ENCODE results near the gene RETN. TPM values are rescaled to one million over a fixed set of nuclear protein-coding genes. Genes with fewer than 3 reads are reported as not detected.

RETN gene
- total and polyA plus RNA-seq, 2 of the 8 experiments (the other 6 are each of a cell fraction or from before 2014, with no cell fraction given), result not detected

GRCh38 chr19:7718668-7719067 lies 49.8 kb downstream of the RETN start:
- no peak overlapping the region for H2BK15ac ChIP-seq (ENCODE audit: low read length)
- H3K36me3 ChIP-seq (ENCODE audit: control insufficient read depth in 2 of 4, insufficient read depth in 4 of 4, low read length in 3 of 4), result no peaks in the 10 kb centered on the region
- no peak overlapping the region for H2AK5ac ChIP-seq (ENCODE audit: low read depth, low read length)
- no peak overlapping the region for H3K4me2 ChIP-seq (ENCODE audit: insufficient read depth in 1 of 2, low read depth in 2 of 2, low read length in 2 of 2)
- no peak overlapping the region for H3K9ac ChIP-seq (replicated peaks in 1 of 4; ENCODE audit: extremely low read depth in 1 of 4, low read depth in 3 of 4, low read length in 3 of 4)
- no peak overlapping the region for H2AFZ ChIP-seq (ENCODE audit: low read length)
- H3K14ac ChIP-seq (ENCODE audit: insufficient read length), result no peak overlapping the region
- no peaks in the 10 kb centered on the region for H4K20me1 ChIP-seq (replicated peaks in 1 of 2; ENCODE audit: control insufficient read depth in 1 of 2, insufficient read depth in 2 of 2, low read length in 2 of 2)
- no peak overlapping the region for H4K5ac ChIP-seq (ENCODE audit: insufficient read length, low read depth, low read length)
- H4K91ac ChIP-seq (replicated peaks; ENCODE audit: insufficient read length, low read length), result no peak overlapping the region
- no peak overlapping the region for H2BK5ac ChIP-seq (ENCODE audit: low read depth, low read length)
- H3K79me2 ChIP-seq (ENCODE audit: control insufficient read depth in 1 of 2, insufficient read depth in 2 of 2, low read length in 2 of 2), result no peaks in the 10 kb centered on the region
- no peaks in the 10 kb centered on the region for H3K4me1 ChIP-seq (replicated peaks in 1 of 4; ENCODE audit: control insufficient read depth in 3 of 4, insufficient read depth in 4 of 4, low read length in 3 of 4)
- ChIA-PET CTCF (ENCODE audit: partially characterized antibody) (interaction anchor here (0.6 to 0.7 kb wide), 2 partner anchors 30 to 134 kb away, joined by 3 read pairs; no protein-coding TSS in a partner anchor), POLR2A (ENCODE audit: partially characterized antibody) (interaction anchor here (0.9 kb wide), 1 partner anchor 21 kb away, joined by 3 read pairs; no protein-coding TSS in a partner anchor)
- H3K27me3 ChIP-seq (replicated peaks in 1 of 4; ENCODE audit: control insufficient read depth in 3 of 4, extremely low read depth in 1 of 4, insufficient read depth in 3 of 4, low read length in 3 of 4), result no peaks in the 10 kb centered on the region
- no peak overlapping the region for H3K23ac ChIP-seq (ENCODE audit: insufficient read length)
- no peak overlapping the region for H2BK12ac ChIP-seq (ENCODE audit: low read depth, low read length)
- H3K9me3 ChIP-seq (ENCODE audit: insufficient read depth in 2 of 2, low read depth in 1 of 2, low read length in 1 of 2), result peaks cover 0 to 2% of the 10 kb centered on the region in 2 experiments; a peak in 1 of 4 replicates
- no peaks in the 10 kb centered on the region for H3K23me2 ChIP-seq (ENCODE audit: low read depth, low read length)
- H3K4ac ChIP-seq (replicated peaks; ENCODE audit: insufficient read length, low read depth, low read length), result no peak overlapping the region
- no peak overlapping the region for H3K4me3 ChIP-seq (ENCODE audit: extremely low read depth in 1 of 4, insufficient read depth in 2 of 4, low read depth in 3 of 4, low read length in 4 of 4)
- H2BK120ac ChIP-seq (replicated peaks; ENCODE audit: low read depth, low read length), result no peak overlapping the region
- no peak overlapping the region for H3K56ac ChIP-seq (replicated peaks; ENCODE audit: insufficient read length, low read depth, low read length)
- H2BK20ac ChIP-seq (ENCODE audit: low read length), result no peak overlapping the region
- H3K79me1 ChIP-seq (ENCODE audit: low read depth, low read length), result no peaks in the 10 kb centered on the region
- 85% methylated on average over 8 of the region's 8 CpGs; no CpG with 5 or more reads in 1 of the 2 experiments for WGBS, 2 experiments (ENCODE audit: extremely low coverage in 1 of 2, insufficient coverage in 1 of 2, insufficient read length in 1 of 2, insufficient replicate concordance in 2 of 2, low coverage in 1 of 2, low lambda C conversion rate in 2 of 2, missing lambda C conversion rate in 1 of 2)
- H3K27ac ChIP-seq (ENCODE audit: low read depth, low read length), result no peak overlapping the region
- H3K18ac ChIP-seq (ENCODE audit: extremely low read depth, low read length), result no peak overlapping the region
- no peak overlapping the region for H4K8ac ChIP-seq (ENCODE audit: extremely low read depth, insufficient read depth, low read length)
- DNase-seq (ENCODE audit: low read depth in 1 of 2, low spot score in 2 of 2) (no peak), FAIRE-seq (no peak)
- no peak for TF ChIP-seq CTCF (IDR thresholded peaks at IDR 0.05; ENCODE audit: control extremely low read depth in 1 of 3, insufficient read depth in 1 of 3, low read depth in 1 of 3, low read length in 3 of 3)
- no peak for TF ChIP-seq SIX5 (IDR thresholded peaks at IDR 0.05; ENCODE audit: low read depth, low read length)
- no peak for TF ChIP-seq MAFK (IDR thresholded peaks at IDR 0.05; ENCODE audit: low read depth, low read length)
- no peak for TF ChIP-seq SIN3A (conservative IDR thresholded peaks at IDR 0.05 in 1 of 2, IDR thresholded peaks at IDR 0.05 in 1 of 2; ENCODE audit: low read depth in 1 of 2, low read length in 2 of 2)
- no peak for TF ChIP-seq ATF3 (IDR thresholded peaks at IDR 0.05; ENCODE audit: insufficient read depth, low read depth, low read length)
- no peak for TF ChIP-seq RBBP5 (IDR thresholded peaks at IDR 0.05; ENCODE audit: borderline replicate concordance, low read depth, low read length)
- TF ChIP-seq POLR2AphosphoS5 (IDR thresholded peaks at IDR 0.05; ENCODE audit: low read depth, low read length), result no peak
- no peak for TF ChIP-seq ATF2 (IDR thresholded peaks at IDR 0.05; ENCODE audit: low read length)

Data from H1 (cell line).